ENCODE results near the gene LCTL. TPM values are rescaled to one million over a fixed set of nuclear protein-coding genes. Genes with fewer than 3 reads are reported as not detected.

LCTL gene
- total and polyA plus RNA-seq, 10 of the 15 experiments (the other 5 are each of a cell fraction or from before 2014, with no cell fraction given) = 0.07 to 0.76 (median 0.40) TPM; not detected in 5

- DNase-seq (ENCODE audit: low read depth, low spot score) (no peak), ATAC-seq (no peak), FAIRE-seq (no peak)
- no peaks in the 10 kb centered on the region for H3K79me2 ChIP-seq (ENCODE audit: control insufficient read depth, insufficient read depth, low read length)
- ChIA-PET SMC1A (ENCODE audit: uncharacterized antibody, unreplicated experiment) (interaction anchor here (0.7 kb wide), 1 partner anchor 821 kb away, joined by 3 read pairs; no protein-coding TSS in a partner anchor), RAD21 (ENCODE audit: unreplicated experiment) (no interaction called here), POLR2A (no interaction called here), CTCF (no interaction called here)
- H3K4me2 ChIP-seq (ENCODE audit: control insufficient read depth, insufficient read depth) = no peak overlapping the region
- no peak overlapping the region for H3K9ac ChIP-seq (ENCODE audit: control insufficient read depth, insufficient read depth, low read length)
- no peak overlapping the region for H3K4me3 ChIP-seq
- H3K36me3 ChIP-seq (ENCODE audit: control insufficient read depth in 2 of 2, insufficient read depth in 2 of 2, low read length in 1 of 2) = no peaks in the 10 kb centered on the region
- no TSS peak for BruUV-seq (replicated peaks)
- no peak overlapping the region for H2AFZ ChIP-seq (ENCODE audit: control insufficient read depth, low read depth, low read length)
- H3K4me1 ChIP-seq (ENCODE audit: control insufficient read depth, insufficient read depth, low read length) = no peaks in the 10 kb centered on the region
- no peak overlapping the region for H3K27ac ChIP-seq (ENCODE audit: control insufficient read depth, insufficient read depth)
- H3K27me3 ChIP-seq (replicated peaks in 1 of 2; ENCODE audit: control insufficient read depth in 2 of 2, insufficient read depth in 2 of 2, low read length in 1 of 2) = peaks cover 0 to 2% of the 10 kb centered on the region in 2 experiments; a peak in 2 of 4 replicates
- intact Hi-C loops (cut with micrococcal nuclease; ENCODE audit: unreplicated experiment) (no loop called here), in situ Hi-C loops (cut with MboI) (no loop called here)
- H4K20me1 ChIP-seq (ENCODE audit: control insufficient read depth, insufficient read depth) = no peaks in the 10 kb centered on the region
- 31% methylated on average over 3 of the region's 3 CpGs for WGBS (ENCODE audit: insufficient coverage, insufficient replicate concordance, low lambda C conversion rate, missing lambda C conversion rate)
- TF ChIP-seq ZBTB33 (IDR thresholded peaks at IDR 0.05) (no peak), ZNF384 (IDR thresholded peaks at IDR 0.05; ENCODE audit: borderline replicate concordance, low read depth, low read length) (no peak), PBX3 (IDR thresholded peaks at IDR 0.05; ENCODE audit: insufficient replicate concordance, low read depth, low read length) (no peak), TCF3 (IDR thresholded peaks at IDR 0.05; ENCODE audit: borderline replicate concordance, insufficient read depth, low read depth, low read length) (no peak), BACH1 (IDR thresholded peaks at IDR 0.05; ENCODE audit: borderline replicate concordance) (no peak), NR2C2 (IDR thresholded peaks at IDR 0.05; ENCODE audit: borderline replicate concordance, control insufficient read depth, insufficient read length, low read depth) (no peak), CHD2 (IDR thresholded peaks at IDR 0.05; ENCODE audit: borderline replicate concordance, low read depth, low read length) (no peak), ATF3 (IDR thresholded peaks at IDR 0.05; ENCODE audit: borderline replicate concordance, extremely low read depth, low read depth, low read length) (no peak), NFIC (IDR thresholded peaks at IDR 0.05; ENCODE audit: low read depth, low read length) (no peak), RAD21 (IDR thresholded peaks at IDR 0.05; ENCODE audit: insufficient read depth, low read depth, low read length) (no peak), PAX8 (IDR thresholded peaks at IDR 0.05) (no peak), RAD51 (IDR thresholded peaks at IDR 0.05) (no peak)
- no peaks in the 10 kb centered on the region for H3K9me3 ChIP-seq (replicated peaks; ENCODE audit: control insufficient read depth, insufficient read depth, low read length)
Measured at GRCh38 chr15:66593219-66593780, 27.5 kb upstream of the LCTL start.

Measured in GM12878 (cell line).